GM12878 (cell line): ENCODE measurements around the gene TADA2A. TPM values are rescaled to one million over a fixed set of nuclear protein-coding genes. Genes with fewer than 3 reads are reported as not detected.

ENCODE experiments used
- BACH1 ChIP-seq: fragments of 450-650 bp; IDR thresholded peaks from 2 replicates; pipeline ENCODE4 v1.6.1; 2017; ENCODE audit warnings: mild to moderate bottlenecking, borderline replicate concordance
- EZH2 ChIP-seq: IDR thresholded peaks from 2 replicates; pipeline ENCODE4 v1.6.1; 2012; ENCODE audit warnings: low read depth, mild to moderate bottlenecking, control low read depth, inconsistent platforms, low read length, borderline replicate concordance; ENCODE audit not compliant: control insufficient read depth
- NKRF ChIP-seq: fragments of 450-650 bp; conservative IDR thresholded peaks from 2 replicates; pipeline ENCODE4 v1.6.1; 2017; ENCODE audit warnings: mild to moderate bottlenecking, moderate library complexity
- NR2F1 ChIP-seq: fragments of 450-650 bp; conservative IDR thresholded peaks from 2 replicates; pipeline ENCODE4 v1.6.1; 2017; ENCODE audit warnings: mild to moderate bottlenecking
- RAD21 ChIP-seq: IDR thresholded peaks from 2 replicates; pipeline ENCODE4 v1.6.1; 2011; ENCODE audit warnings: mild to moderate bottlenecking, low read depth, low read length, moderate library complexity; ENCODE audit not compliant: insufficient read depth
- SUPT20H ChIP-seq: IDR thresholded peaks from 2 replicates; pipeline ENCODE4 v1.6.1; 2011; ENCODE audit warnings: low read depth, mild to moderate bottlenecking, low read length, moderate library complexity, borderline replicate concordance; ENCODE audit not compliant: control insufficient read depth
- TCF12 ChIP-seq: IDR thresholded peaks from 2 replicates; pipeline ENCODE4 v1.6.1; 2011; ENCODE audit warnings: low read depth, mild to moderate bottlenecking, low read length
- YBX1 ChIP-seq: fragments of 450-650 bp; IDR thresholded peaks from 2 replicates; pipeline ENCODE4 v1.6.1; 2016; ENCODE audit warnings: antibody characterized with exemption
- YY1 ChIP-seq: IDR thresholded peaks from 2 replicates; pipeline ENCODE4 v1.6.1; 2011; ENCODE audit warnings: low read depth, mild to moderate bottlenecking, low read length
- ZBTB4 ChIP-seq: fragments of 450-650 bp; formaldehyde crosslinking; IDR thresholded peaks from 2 replicates; pipeline ENCODE4 v1.4.0; 2022; ENCODE audit warnings: mild to moderate bottlenecking, moderate library complexity
- ZZZ3 ChIP-seq: IDR thresholded peaks from 2 replicates; pipeline ENCODE4 v1.6.1; 2011; ENCODE audit warnings: low read depth; ENCODE audit not compliant: control insufficient read depth, insufficient read length
- polyA plus RNA-seq, 11 experiments: library from polyadenylated mRNA; depleted of rRNA in 4 of 11; unstranded in 6 of 11; stranded (reverse) in 5 of 11; fragments of >200 nt; fragmentation: Nextera tagmentation in 4 of 11; fragmentation: Illumina TruSeq in 1 of 11; extraction: Ambion mirVana in 4 of 11; extraction: Trizol in 1 of 11; gene quantifications; 1 replicate in 1 of 11; 2 replicates in 10 of 11; pipeline versions ENCODE4 v1.2.1 to v1.2.3, GENCODE V29; 2011 to 2016; ENCODE audit warnings: inconsistent platforms in 2 of 11, missing spikeins in 2 of 11, low read depth in 1 of 11
- total RNA-seq, 4 experiments: library from RNA; depleted of rRNA in 3 of 4; stranded (reverse); fragments of >200 nt in 3 of 4; fragmentation: Illumina TruSeq in 1 of 4; extraction: Trizol in 1 of 4; gene quantifications; 2 replicates each; pipeline versions ENCODE4 v1.2.1 to v1.2.3, GENCODE V29; 2013 to 2021
- TF ChIP-seq, protein P1 (sequence below): IDR thresholded peaks from 2 replicates; pipeline ENCODE4 v1.6.1; 2011; ENCODE audit warnings: borderline replicate concordance, low read depth, mild to moderate bottlenecking, moderate library complexity, low read length; ENCODE audit not compliant: insufficient read depth, poor library complexity, severe bottlenecking
- TF ChIP-seq, protein P2 (sequence below): fragments of 150-350 bp; IDR thresholded peaks from 2 replicates; pipeline ENCODE4 v1.6.1; 2016; ENCODE audit warnings: low read depth, low read length
- TF ChIP-seq, protein P3 (sequence below): IDR thresholded peaks from 2 replicates; pipeline ENCODE4 v1.6.1; 2012; ENCODE audit warnings: mild to moderate bottlenecking, low read depth, low read length

TADA2A gene
- total and polyA plus RNA-seq, 10 of the 15 experiments (the other 5 are each of a cell fraction or from before 2014, with no cell fraction given), result 19.6 to 43.8 (median 34.1) TPM

DNA sequence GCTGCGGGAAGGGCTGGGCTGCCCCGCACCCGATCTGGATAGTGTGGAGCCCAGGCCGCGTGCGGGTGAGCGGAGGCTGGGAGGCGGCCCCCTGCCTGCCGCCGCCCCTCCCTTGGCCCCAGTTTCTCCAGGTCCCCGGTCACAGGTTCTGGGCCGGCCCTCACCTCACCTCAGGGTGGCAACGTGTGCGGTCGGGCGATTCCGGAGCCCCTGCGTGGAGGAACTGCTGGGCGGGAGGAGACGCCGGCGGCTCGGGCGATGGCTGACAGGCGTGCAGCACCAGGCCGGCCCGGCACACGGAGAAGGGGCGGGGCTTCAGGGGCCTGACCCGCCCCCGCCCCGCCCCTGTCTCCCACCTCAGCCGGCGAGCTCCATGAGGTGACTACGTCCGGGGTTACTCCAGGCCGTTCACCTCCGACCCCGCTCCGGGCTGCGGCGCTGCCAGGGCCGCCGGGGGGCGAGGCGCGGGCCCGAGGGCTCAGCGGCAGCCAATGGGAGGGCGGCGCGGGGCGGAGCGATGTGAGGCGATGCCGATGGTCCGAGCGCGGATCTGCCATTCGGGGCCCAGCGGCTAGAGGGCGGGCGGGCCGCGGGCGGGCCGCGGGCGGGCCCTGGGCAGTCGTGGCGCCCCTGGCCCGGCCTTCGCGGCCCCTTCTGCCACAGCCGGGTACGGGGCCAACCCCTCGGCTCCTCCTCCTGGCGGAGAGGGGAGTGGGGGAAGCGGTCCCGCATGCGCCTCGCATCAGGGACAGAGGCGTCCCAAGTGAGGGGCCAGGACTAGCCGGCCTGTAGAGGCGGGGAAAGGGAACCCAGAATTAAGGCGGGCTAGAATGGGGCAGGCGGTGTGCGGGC, 47.6 kb upstream of the TADA2A start (continued):
- TF ChIP-seq NKRF, result peak; percentile 71
- TF ChIP-seq SUPT20H, result no peak
- TF ChIP-seq TCF12, result no peak
- peak; percentile 97 for TF ChIP-seq NR2F1
- TF ChIP-seq YY1, result peak; percentile 80
- peak; percentile 66; the same call in 1 of the 2 replicates for TF ChIP-seq BACH1
- no peak for TF ChIP-seq ZZZ3
- no peak for TF ChIP-seq RAD21
- no peak for TF ChIP-seq EZH2
- TF ChIP-seq, protein P1, sequence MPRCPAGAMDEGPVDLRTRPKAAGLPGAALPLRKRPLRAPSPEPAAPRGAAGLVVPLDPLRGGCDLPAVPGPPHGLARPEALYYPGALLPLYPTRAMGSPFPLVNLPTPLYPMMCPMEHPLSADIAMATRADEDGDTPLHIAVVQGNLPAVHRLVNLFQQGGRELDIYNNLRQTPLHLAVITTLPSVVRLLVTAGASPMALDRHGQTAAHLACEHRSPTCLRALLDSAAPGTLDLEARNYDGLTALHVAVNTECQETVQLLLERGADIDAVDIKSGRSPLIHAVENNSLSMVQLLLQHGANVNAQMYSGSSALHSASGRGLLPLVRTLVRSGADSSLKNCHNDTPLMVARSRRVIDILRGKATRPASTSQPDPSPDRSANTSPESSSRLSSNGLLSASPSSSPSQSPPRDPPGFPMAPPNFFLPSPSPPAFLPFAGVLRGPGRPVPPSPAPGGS, result no peak
- TF ChIP-seq, protein P2, sequence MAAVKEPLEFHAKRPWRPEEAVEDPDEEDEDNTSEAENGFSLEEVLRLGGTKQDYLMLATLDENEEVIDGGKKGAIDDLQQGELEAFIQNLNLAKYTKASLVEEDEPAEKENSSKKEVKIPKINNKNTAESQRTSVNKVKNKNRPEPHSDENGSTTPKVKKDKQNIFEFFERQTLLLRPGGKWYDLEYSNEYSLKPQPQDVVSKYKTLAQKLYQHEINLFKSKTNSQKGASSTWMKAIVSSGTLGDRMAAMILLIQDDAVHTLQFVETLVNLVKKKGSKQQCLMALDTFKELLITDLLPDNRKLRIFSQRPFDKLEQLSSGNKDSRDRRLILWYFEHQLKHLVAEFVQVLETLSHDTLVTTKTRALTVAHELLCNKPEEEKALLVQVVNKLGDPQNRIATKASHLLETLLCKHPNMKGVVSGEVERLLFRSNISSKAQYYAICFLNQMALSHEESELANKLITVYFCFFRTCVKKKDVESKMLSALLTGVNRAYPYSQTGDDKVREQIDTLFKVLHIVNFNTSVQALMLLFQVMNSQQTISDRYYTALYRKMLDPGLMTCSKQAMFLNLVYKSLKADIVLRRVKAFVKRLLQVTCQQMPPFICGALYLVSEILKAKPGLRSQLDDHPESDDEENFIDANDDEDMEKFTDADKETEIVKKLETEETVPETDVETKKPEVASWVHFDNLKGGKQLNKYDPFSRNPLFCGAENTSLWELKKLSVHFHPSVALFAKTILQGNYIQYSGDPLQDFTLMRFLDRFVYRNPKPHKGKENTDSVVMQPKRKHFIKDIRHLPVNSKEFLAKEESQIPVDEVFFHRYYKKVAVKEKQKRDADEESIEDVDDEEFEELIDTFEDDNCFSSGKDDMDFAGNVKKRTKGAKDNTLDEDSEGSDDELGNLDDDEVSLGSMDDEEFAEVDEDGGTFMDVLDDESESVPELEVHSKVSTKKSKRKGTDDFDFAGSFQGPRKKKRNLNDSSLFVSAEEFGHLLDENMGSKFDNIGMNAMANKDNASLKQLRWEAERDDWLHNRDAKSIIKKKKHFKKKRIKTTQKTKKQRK, result no peak
- TF ChIP-seq YBX1, result no peak
- TF ChIP-seq, protein P3, sequence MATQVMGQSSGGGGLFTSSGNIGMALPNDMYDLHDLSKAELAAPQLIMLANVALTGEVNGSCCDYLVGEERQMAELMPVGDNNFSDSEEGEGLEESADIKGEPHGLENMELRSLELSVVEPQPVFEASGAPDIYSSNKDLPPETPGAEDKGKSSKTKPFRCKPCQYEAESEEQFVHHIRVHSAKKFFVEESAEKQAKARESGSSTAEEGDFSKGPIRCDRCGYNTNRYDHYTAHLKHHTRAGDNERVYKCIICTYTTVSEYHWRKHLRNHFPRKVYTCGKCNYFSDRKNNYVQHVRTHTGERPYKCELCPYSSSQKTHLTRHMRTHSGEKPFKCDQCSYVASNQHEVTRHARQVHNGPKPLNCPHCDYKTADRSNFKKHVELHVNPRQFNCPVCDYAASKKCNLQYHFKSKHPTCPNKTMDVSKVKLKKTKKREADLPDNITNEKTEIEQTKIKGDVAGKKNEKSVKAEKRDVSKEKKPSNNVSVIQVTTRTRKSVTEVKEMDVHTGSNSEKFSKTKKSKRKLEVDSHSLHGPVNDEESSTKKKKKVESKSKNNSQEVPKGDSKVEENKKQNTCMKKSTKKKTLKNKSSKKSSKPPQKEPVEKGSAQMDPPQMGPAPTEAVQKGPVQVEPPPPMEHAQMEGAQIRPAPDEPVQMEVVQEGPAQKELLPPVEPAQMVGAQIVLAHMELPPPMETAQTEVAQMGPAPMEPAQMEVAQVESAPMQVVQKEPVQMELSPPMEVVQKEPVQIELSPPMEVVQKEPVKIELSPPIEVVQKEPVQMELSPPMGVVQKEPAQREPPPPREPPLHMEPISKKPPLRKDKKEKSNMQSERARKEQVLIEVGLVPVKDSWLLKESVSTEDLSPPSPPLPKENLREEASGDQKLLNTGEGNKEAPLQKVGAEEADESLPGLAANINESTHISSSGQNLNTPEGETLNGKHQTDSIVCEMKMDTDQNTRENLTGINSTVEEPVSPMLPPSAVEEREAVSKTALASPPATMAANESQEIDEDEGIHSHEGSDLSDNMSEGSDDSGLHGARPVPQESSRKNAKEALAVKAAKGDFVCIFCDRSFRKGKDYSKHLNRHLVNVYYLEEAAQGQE, result no peak
- no peak for TF ChIP-seq ZBTB4 (CRISPR knock-in tag)
